SH-SY5Y (cell line): ENCODE data around the gene FGFR3.

Experiments used
- GATA2 ChIP-seq: IDR thresholded peaks from 2 replicates; pipeline ENCODE4 v1.6.1; 2011; ENCODE audit warnings: mild to moderate bottlenecking, low read depth, low read length
- GATA3 ChIP-seq: IDR thresholded peaks from 2 replicates; pipeline ENCODE4 v1.6.1; 2011; ENCODE audit warnings: low read depth, mild to moderate bottlenecking, low read length, moderate library complexity

DNA sequence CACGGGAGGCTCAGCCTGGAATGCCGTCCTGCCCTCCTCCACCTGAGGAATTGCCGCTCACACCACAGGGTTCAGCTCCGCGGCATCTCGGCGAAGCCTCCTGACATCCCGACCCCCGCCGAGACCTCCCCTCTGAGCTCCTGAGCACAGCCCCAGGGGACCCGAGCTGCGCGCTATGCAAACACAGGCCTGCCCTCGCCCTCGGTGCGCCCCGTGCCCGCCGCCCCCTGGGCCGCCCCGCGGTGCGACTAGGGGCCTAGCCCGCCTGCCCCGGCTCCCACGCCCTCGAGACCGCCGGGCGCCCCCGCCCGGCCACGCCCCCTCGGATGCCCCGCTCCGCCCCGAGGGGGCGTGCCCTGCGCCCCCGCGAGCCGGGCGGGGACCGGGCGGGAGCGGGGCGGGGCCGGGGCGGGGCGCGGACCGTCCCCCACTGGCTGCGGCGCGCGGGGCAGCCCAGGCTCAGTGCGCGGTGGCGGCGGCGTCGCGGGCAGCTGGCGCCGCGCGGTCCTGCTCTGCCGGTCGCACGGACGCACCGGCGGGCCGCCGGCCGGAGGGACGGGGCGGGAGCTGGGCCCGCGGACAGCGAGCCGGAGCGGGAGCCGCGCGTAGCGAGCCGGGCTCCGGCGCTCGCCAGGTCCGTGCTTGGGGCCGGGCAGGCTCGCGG, at the start of gene FGFR3:
- no peak for TF ChIP-seq GATA3
- TF ChIP-seq GATA2, result no peak
